ENCODE measurements around the gene PAX5. TPM values are rescaled to one million over a fixed set of nuclear protein-coding genes. Genes with fewer than 3 reads are reported as not detected.

The PAX5 gene
- total RNA-seq, 2 experiments from 2014 or later: 62.5 to 141 TPM

DNA sequence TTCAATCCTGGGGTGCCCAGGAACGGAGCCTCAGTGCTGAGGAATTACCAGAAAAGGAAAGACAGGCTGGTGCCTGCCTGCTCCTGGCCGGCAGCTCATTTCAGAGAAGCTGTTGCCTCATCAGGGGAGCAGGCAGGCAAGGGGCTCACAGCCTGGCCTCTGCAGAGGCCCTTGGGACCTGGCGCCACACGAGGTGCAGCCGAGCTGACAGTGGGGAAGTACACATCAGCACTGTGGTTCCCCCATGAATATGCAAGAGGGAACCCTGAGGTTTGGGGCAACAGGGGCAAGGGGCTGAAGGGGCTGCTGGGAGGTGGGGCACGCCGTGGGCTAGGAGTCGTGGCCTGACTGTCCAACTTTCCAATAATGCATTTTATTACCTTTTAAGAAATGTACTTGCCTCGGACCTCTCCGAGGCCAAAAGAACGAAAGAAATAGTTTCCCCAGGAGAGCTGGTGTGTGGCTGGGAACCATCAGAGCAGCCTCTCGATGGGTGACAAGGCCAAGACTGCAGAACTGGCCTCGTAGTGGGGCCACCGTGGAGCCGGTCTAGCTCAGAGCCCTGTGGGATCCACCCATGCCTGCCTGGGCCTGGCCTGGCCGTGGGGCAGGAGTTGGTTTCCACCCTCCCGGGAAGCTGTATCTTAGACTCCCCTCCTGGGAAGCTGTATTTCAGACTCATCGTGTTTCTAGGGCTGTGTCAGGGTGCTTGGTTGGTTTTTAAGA, 198.6 kb downstream of the PAX5 start:
- no peak overlapping the region for H3K4me2 ChIP-seq (ENCODE audit: low read length)
- H3K79me2 ChIP-seq (ENCODE audit: insufficient read depth, low read depth, low read length): no peaks in the 10 kb centered on the region
- no peak overlapping the region for H2AFZ ChIP-seq (ENCODE audit: low read length)
- peaks cover 45% of the 10 kb centered on the region for H3K36me3 ChIP-seq (ENCODE audit: insufficient read depth, low read length)
- no peaks in the 10 kb centered on the region for H3K9me2 ChIP-seq (ENCODE audit: insufficient read depth, low read length)
- H3K27ac ChIP-seq (ENCODE audit: low read depth, low read length, poor library complexity, severe bottlenecking): no peak overlapping the region
- H3K4me3 ChIP-seq (ENCODE audit: low read depth, low read length, poor library complexity, severe bottlenecking): no peak overlapping the region
- BruUV-seq (replicated peaks): no TSS peak
- intact Hi-C loops (cut with micrococcal nuclease; ENCODE audit: unreplicated experiment): no loop called here
- ChIA-PET CTCF (ENCODE audit: unreplicated experiment) (interaction anchor here (0.5 kb wide), 1 partner anchor 300 kb away, joined by 3 read pairs; no protein-coding TSS in a partner anchor), POLR2A (interaction anchor here (0.6 to 0.9 kb wide), 2 partner anchors 30 to 476 kb away, joined by 3 to 4 read pairs; no protein-coding TSS in a partner anchor)
- TF ChIP-seq EZH2phosphoT487 (IDR thresholded peaks at IDR 0.05; ENCODE audit: borderline replicate concordance, low read depth, low read length): no peak
- peaks cover 7% of the 10 kb centered on the region for H3K4me1 ChIP-seq (ENCODE audit: insufficient read depth, low read length, poor library complexity, severe bottlenecking)
- H4K20me1 ChIP-seq (ENCODE audit: insufficient read depth, low read length): no peaks in the 10 kb centered on the region
- DNase-seq (ENCODE audit: low spot score): no peak
- H3K9me3 ChIP-seq (ENCODE audit: low read length): no peaks in the 10 kb centered on the region

- Histone ChIP-seq H3K9me2 (ENCODE audit: insufficient read depth, low read length) (no peaks in the 10 kb centered on the region), H2AFZ (ENCODE audit: low read length) (no peak overlapping the region), H3K4me2 (ENCODE audit: low read length) (no peak overlapping the region), H3K4me3 (ENCODE audit: low read depth, low read length, poor library complexity, severe bottlenecking) (no peak overlapping the region), H3K36me3 (ENCODE audit: insufficient read depth, low read length) (peaks cover 38% of the 10 kb centered on the region), H3K27ac (ENCODE audit: low read depth, low read length, poor library complexity, severe bottlenecking) (no peak overlapping the region), H3K79me2 (ENCODE audit: insufficient read depth, low read depth, low read length) (no peaks in the 10 kb centered on the region), H4K20me1 (ENCODE audit: insufficient read depth, low read length) (no peaks in the 10 kb centered on the region), H3K4me1 (ENCODE audit: insufficient read depth, low read length, poor library complexity, severe bottlenecking) (peaks cover 7% of the 10 kb centered on the region), H3K9me3 (ENCODE audit: low read length) (no peaks in the 10 kb centered on the region)
- BruUV-seq (replicated peaks): no TSS peak
- POLR2A ChIA-PET: interaction anchor here (0.9 kb wide), 1 partner anchor 30 kb away, joined by 4 read pairs; no protein-coding TSS in a partner anchor
- TF ChIP-seq CTCF (conservative IDR thresholded peaks at IDR 0.05; ENCODE audit: low read length): no peak
- no peak for TF ChIP-seq EZH2phosphoT487 (IDR thresholded peaks at IDR 0.05; ENCODE audit: borderline replicate concordance, low read depth, low read length)
- no peak for DNase-seq (ENCODE audit: low spot score)
- CTCF ChIA-PET (ENCODE audit: unreplicated experiment): no interaction called here
- intact Hi-C loops (cut with micrococcal nuclease; ENCODE audit: unreplicated experiment): no loop called here
Measured at GRCh38 chr9:36834736-36835135, 199.3 kb downstream of the PAX5 start.

GRCh38 chr9:36833954-36834353, 200.1 kb downstream of the PAX5 start:
- ChIA-PET POLR2A (no interaction called here), CTCF (ENCODE audit: unreplicated experiment) (no interaction called here)
- H3K9me2 ChIP-seq (ENCODE audit: insufficient read depth, low read length): no peaks in the 10 kb centered on the region
- 0 out of 2 replicates have a peak, but pooled peaks have one; percentile 18 for TF ChIP-seq CTCF (conservative IDR thresholded peaks at IDR 0.05; ENCODE audit: low read length)
- TF ChIP-seq EZH2phosphoT487 (IDR thresholded peaks at IDR 0.05; ENCODE audit: borderline replicate concordance, low read depth, low read length): no peak
- peaks cover 7% of the 10 kb centered on the region for H3K4me1 ChIP-seq (ENCODE audit: insufficient read depth, low read length, poor library complexity, severe bottlenecking)
- H3K9me3 ChIP-seq (ENCODE audit: low read length): no peaks in the 10 kb centered on the region
- no TSS peak for BruUV-seq (replicated peaks)
- H3K79me2 ChIP-seq (ENCODE audit: insufficient read depth, low read depth, low read length): no peaks in the 10 kb centered on the region
- H3K4me2 ChIP-seq (ENCODE audit: low read length): no peak overlapping the region
- no peak overlapping the region for H3K4me3 ChIP-seq (ENCODE audit: low read depth, low read length, poor library complexity, severe bottlenecking)
- H3K27ac ChIP-seq (ENCODE audit: low read depth, low read length, poor library complexity, severe bottlenecking): no peak overlapping the region
- no peak overlapping the region for H2AFZ ChIP-seq (ENCODE audit: low read length)
- peak; percentile 13 for DNase-seq (ENCODE audit: low spot score)
- H3K36me3 ChIP-seq (ENCODE audit: insufficient read depth, low read length): peaks cover 30% of the 10 kb centered on the region
- intact Hi-C loops (cut with micrococcal nuclease; ENCODE audit: unreplicated experiment): no loop called here
- H4K20me1 ChIP-seq (ENCODE audit: insufficient read depth, low read length): no peaks in the 10 kb centered on the region
